DMS 273 (cell line): Measurements from ENCODE around the gene GPRC5B.

ENCODE experiments used
- DNase-seq: peaks from one replicate; lab custom pipeline; 2025; ENCODE audit not compliant: unreplicated experiment; lab: John Stamatoyannopoulos, UW

GPRC5B gene

GRCh38 chr16:19884611-19885450 lies at the start of gene GPRC5B:
Gene GPRC5B, minus strand, starts transcription at chr16:19884848. Its CDS starts 12,003 bp downstream, at chr16:19872845.
- DNase-seq = peak; percentile 81

- no peak for DNase-seq
Observed at GRCh38 chr16:19933740-19934139, 49.1 kb upstream of the GPRC5B start.

- no peak for DNase-seq
Observed at GRCh38 chr16:19929062-19929511, 44.4 kb upstream of the GPRC5B start.

GRCh38 chr16:19928432-19928831 lies 43.8 kb upstream of the GPRC5B start:
- DNase-seq = no peak

- DNase-seq = no peak
Observed at GRCh38 chr16:19926449-19927390, 42.1 kb upstream of the GPRC5B start.

- DNase-seq = no peak
Observed at GRCh38 chr16:19923396-19923795, 38.7 kb upstream of the GPRC5B start.

GRCh38 chr16:19919142-19919541 lies 34.5 kb upstream of the GPRC5B start:
- no peak for DNase-seq

- DNase-seq = no peak
Observed at GRCh38 chr16:19916064-19916463, 31.4 kb upstream of the GPRC5B start.

GRCh38 chr16:19914877-19915276 lies 30.2 kb upstream of the GPRC5B start:
- no peak for DNase-seq

GRCh38 chr16:19913340-19913645 lies 28.6 kb upstream of the GPRC5B start:
- peak; percentile 19 for DNase-seq

GRCh38 chr16:19912455-19913339 lies 28.0 kb upstream of the GPRC5B start:
- no peak for DNase-seq

- no peak for DNase-seq
Observed at GRCh38 chr16:19911747-19912454, 27.3 kb upstream of the GPRC5B start.

- DNase-seq = no peak
Observed at GRCh38 chr16:19911204-19911603, 26.6 kb upstream of the GPRC5B start.

GRCh38 chr16:19909750-19910322 lies 25.2 kb upstream of the GPRC5B start:
- DNase-seq = no peak

GRCh38 chr16:19908921-19909320 lies 24.3 kb upstream of the GPRC5B start:
- no peak for DNase-seq

- DNase-seq = peak; percentile 89
Observed at GRCh38 chr16:19907161-19907992, 22.7 kb upstream of the GPRC5B start.

- no peak for DNase-seq
Observed at GRCh38 chr16:19901164-19901563, 16.5 kb upstream of the GPRC5B start.

GRCh38 chr16:19899605-19899955 lies 14.9 kb upstream of the GPRC5B start:
- no peak for DNase-seq

GRCh38 chr16:19898924-19899604 lies 14.4 kb upstream of the GPRC5B start:
- DNase-seq = peak; percentile 83
